Measurements from ENCODE around the gene ITCH. TPM values are rescaled to one million over a fixed set of nuclear protein-coding genes. Genes with fewer than 3 reads are reported as not detected.
"Not testable (repeated sequence)": the region's sequence is repeated elsewhere in the genome, so short reads cannot be mapped to it uniquely, and the experiment has no call there.

The ITCH gene
- total RNA-seq, 1 donor from 2014 or later: 66.3 TPM

DNA sequence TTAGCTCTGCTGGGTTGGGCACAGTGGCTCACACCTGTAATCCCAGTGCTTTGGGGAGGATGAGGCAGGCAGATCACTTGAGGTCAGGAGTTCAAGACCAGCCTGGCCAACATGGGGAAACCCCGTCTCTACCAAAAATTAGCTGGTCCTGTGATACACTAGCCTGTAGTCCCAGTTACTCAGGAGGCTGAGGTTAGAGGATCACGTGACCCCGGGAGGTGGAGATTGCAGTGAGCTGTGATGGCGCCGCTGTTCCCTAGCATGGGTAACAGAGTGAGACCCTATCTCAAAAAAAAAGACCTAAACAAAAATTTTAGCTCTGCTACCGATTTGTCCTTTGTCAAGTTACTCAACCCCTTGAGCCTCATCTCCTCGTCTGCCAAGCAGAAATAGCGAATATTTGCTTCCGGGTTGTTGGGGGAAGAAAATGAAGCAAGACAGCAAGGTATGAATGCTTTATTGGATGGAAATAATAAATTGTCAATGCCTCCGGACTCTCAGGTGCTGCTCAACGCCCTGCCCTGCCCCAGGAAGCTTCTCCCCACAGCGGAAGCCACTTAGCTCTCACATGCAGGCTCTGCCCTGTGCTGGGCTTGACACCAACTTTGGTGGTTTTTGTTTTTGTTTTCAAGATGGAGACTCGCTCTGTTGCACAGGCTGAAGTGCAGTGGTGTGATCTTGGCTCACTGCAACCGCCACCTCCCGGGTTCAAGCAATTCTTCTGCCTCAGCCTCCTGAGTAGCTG is 24.9 kb upstream of the ITCH start:
- CTCF ChIA-PET: interaction anchor here (2.2 kb wide), 1 partner anchor 25 kb away, joined by 8 read pairs; no protein-coding TSS in a partner anchor
- Mint-ChIP-seq H3K27me3 (no peaks in the 10 kb centered on the region), H3K4me3 (peak overlapping the region; percentile 40), H3K9me3 (no peaks in the 10 kb centered on the region), H3K36me3 (ENCODE audit: low read depth) (no peaks in the 10 kb centered on the region), H3K27ac (peak overlapping the region; percentile 20), H3K4me1 (peaks cover 14% of the 10 kb centered on the region)
- POLR2A ChIA-PET: interaction anchor here (0.5 kb wide), 1 partner anchor 129 kb away, joined by 4 read pairs; no protein-coding TSS in a partner anchor
- ATAC-seq (ENCODE audit: low read depth) (peak; percentile 18), DNase-seq (no peak)
- intact Hi-C loops (cut with micrococcal nuclease): no loop called here
- TF ChIP-seq, protein P1, sequence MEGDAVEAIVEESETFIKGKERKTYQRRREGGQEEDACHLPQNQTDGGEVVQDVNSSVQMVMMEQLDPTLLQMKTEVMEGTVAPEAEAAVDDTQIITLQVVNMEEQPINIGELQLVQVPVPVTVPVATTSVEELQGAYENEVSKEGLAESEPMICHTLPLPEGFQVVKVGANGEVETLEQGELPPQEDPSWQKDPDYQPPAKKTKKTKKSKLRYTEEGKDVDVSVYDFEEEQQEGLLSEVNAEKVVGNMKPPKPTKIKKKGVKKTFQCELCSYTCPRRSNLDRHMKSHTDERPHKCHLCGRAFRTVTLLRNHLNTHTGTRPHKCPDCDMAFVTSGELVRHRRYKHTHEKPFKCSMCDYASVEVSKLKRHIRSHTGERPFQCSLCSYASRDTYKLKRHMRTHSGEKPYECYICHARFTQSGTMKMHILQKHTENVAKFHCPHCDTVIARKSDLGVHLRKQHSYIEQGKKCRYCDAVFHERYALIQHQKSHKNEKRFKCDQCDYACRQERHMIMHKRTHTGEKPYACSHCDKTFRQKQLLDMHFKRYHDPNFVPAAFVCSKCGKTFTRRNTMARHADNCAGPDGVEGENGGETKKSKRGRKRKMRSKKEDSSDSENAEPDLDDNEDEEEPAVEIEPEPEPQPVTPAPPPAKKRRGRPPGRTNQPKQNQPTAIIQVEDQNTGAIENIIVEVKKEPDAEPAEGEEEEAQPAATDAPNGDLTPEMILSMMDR (IDR thresholded peaks at IDR 0.05): no peak

DNA sequence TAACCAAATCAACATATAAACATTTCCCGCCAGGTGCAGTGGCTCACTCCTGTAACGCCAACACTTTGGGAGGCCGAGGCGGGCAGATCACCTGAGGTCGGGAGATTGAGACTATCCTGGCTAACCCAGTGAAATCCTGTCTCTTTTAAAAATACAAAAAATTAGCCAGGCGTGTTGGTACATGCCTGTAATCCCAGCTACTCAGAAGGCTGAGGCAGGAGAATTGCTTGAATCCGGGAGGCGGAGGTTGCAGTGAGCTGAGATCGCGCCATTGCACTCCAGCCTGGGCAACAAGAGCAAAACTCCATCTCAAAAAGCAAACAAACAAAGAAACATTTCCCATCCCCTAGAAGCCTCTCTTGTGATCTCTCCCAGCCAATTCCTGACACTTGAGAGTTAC is 22.3 kb upstream of the ITCH start:
- DNase-seq; POLR2A ChIA-PET; H3K9me3 Mint-ChIP-seq; CTCF ChIA-PET; H3K36me3 Mint-ChIP-seq (ENCODE audit: low read depth); H3K27ac Mint-ChIP-seq; ATAC-seq (ENCODE audit: low read depth); H3K4me3 Mint-ChIP-seq; H3K27me3 Mint-ChIP-seq; intact Hi-C loops (cut with micrococcal nuclease): not testable (repeated sequence)
- peaks cover 14% of the 10 kb centered on the region for H3K4me1 Mint-ChIP-seq

DNA sequence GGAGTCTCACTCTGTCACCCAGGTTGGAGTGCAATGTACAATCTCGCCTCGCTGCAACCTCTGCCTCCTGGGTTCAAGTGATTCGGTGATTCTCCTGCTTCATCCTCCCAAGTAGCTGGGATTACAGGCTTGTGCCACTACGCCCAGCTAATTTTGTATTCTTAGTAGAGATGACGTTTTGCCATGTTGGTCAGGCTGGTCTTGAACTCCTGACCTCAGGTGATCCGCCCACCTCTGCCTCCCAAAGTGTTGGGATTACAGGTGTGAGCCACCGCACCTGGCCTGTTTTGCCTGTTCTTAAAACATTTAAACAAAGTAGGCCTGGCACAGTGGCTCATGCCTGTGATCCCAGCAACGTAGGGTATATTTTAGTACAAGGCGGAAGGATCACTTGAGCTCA is 21.9 kb upstream of the ITCH start:
- H3K9me3 Mint-ChIP-seq; ATAC-seq (ENCODE audit: low read depth); DNase-seq; H3K4me3 Mint-ChIP-seq; H3K27ac Mint-ChIP-seq; CTCF ChIA-PET; intact Hi-C loops (cut with micrococcal nuclease); POLR2A ChIA-PET; H3K27me3 Mint-ChIP-seq; H3K36me3 Mint-ChIP-seq (ENCODE audit: low read depth): not testable (repeated sequence)
- peaks cover 14% of the 10 kb centered on the region for H3K4me1 Mint-ChIP-seq

DNA sequence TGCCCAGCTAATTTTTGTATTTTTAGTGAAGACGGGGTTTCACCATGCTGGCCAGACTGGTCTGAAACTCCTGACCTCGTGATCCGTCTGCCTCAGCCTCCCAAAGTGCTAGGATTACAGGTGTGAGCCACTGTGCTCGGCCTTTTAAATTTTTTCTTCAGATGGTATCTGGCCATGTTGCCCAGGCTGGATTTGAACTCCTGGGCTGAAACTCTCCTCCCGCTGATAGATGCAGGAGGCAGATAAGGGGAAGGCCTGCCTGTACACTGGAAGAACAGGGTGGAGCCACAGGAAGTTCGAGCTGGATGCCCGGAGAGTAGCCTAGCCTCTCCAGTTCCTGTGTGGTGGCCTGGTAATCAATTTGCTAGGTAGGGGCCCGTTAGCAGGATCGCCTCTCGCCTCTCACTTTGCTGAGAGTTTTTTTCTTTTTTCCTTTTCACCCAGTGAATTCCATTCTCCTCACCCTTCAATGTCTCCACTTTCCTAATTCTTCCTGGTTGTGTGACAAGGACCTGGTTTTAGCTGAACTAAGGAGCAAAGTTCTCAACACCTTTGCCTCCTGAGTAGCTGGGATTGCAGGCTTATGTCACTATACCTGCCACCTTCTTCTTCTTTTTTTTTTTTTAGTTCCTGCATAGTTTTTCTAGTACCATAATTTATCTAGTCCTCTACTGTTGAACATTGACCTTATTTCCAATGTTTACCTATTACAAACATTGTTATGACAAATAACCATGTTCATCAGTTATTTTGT is 19.4 kb upstream of the ITCH start:
- DNase-seq: no peak
- no peak overlapping the region for H3K27ac Mint-ChIP-seq
- no peak for ATAC-seq (ENCODE audit: low read depth)
- ChIA-PET POLR2A (interaction anchor here (0.7 kb wide), 1 partner anchor 364 kb away, joined by 6 read pairs; no protein-coding TSS in a partner anchor), CTCF (no interaction called here)
- no peaks in the 10 kb centered on the region for H3K9me3 Mint-ChIP-seq
- peaks cover 5% of the 10 kb centered on the region for H3K4me1 Mint-ChIP-seq
- no peaks in the 10 kb centered on the region for H3K36me3 Mint-ChIP-seq (ENCODE audit: low read depth)
- TF ChIP-seq, protein P1 (IDR thresholded peaks at IDR 0.05): no peak
- H3K27me3 Mint-ChIP-seq: no peaks in the 10 kb centered on the region
- no peak overlapping the region for H3K4me3 Mint-ChIP-seq
- intact Hi-C loops (cut with micrococcal nuclease): no loop called here

DNA sequence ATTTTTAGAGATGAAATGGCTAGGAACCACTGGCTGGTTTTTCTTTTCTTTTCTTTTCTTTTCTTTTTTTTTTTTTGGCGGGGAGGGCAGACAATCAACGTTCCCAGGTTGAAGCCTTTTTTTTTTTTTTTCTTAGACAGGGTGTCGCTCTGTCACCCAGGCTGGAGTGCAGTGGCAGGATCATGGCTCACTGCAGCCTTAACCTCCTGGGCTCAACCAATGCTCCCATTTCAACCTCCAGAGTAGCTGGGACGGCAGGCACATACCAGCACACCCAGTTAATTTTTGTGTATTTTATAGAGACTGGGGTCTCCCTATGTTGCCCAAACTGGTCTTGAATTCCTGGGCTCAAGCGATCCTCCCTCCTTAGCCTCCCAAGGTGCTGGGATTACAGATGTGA is 18.8 kb upstream of the ITCH start:
- no peak overlapping the region for H3K27ac Mint-ChIP-seq
- H3K36me3 Mint-ChIP-seq (ENCODE audit: low read depth): no peaks in the 10 kb centered on the region
- no peaks in the 10 kb centered on the region for H3K27me3 Mint-ChIP-seq
- peaks cover 5% of the 10 kb centered on the region for H3K4me1 Mint-ChIP-seq
- ATAC-seq (ENCODE audit: low read depth) (no peak), DNase-seq (no peak)
- no peak overlapping the region for H3K4me3 Mint-ChIP-seq
- CTCF ChIA-PET: no interaction called here
- intact Hi-C loops (cut with micrococcal nuclease): no loop called here
- POLR2A ChIA-PET: interaction anchor here (0.7 kb wide), 1 partner anchor 364 kb away, joined by 6 read pairs; no protein-coding TSS in a partner anchor
- no peaks in the 10 kb centered on the region for H3K9me3 Mint-ChIP-seq
- TF ChIP-seq, protein P1 (IDR thresholded peaks at IDR 0.05): no peak

DNA sequence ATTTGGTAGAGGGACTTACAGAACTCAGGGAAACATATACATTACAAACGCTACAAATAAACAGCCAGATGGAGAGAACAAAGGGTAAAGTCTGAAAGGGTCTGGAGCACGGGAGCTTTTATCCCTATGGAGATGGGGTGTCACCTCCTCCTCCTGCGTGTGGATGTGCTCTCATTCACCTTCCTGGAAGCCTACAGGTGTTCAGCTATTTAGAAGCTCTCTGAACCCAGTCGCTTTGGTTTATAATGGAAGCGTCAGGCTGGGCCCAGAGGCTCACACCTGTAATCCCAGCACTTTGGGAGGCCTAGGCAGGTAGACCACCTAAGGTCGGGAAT is 17.7 kb upstream of the ITCH start:
- ChIA-PET POLR2A (no interaction called here), CTCF (no interaction called here)
- DNase-seq (no peak), ATAC-seq (ENCODE audit: low read depth) (no peak)
- no peak overlapping the region for H3K27ac Mint-ChIP-seq
- H3K27me3 Mint-ChIP-seq: no peaks in the 10 kb centered on the region
- TF ChIP-seq, protein P1 (IDR thresholded peaks at IDR 0.05): no peak
- no peaks in the 10 kb centered on the region for H3K4me1 Mint-ChIP-seq
- intact Hi-C loops (cut with micrococcal nuclease): no loop called here
- H3K9me3 Mint-ChIP-seq: no peaks in the 10 kb centered on the region
- H3K36me3 Mint-ChIP-seq (ENCODE audit: low read depth): no peaks in the 10 kb centered on the region
- no peak overlapping the region for H3K4me3 Mint-ChIP-seq

DNA sequence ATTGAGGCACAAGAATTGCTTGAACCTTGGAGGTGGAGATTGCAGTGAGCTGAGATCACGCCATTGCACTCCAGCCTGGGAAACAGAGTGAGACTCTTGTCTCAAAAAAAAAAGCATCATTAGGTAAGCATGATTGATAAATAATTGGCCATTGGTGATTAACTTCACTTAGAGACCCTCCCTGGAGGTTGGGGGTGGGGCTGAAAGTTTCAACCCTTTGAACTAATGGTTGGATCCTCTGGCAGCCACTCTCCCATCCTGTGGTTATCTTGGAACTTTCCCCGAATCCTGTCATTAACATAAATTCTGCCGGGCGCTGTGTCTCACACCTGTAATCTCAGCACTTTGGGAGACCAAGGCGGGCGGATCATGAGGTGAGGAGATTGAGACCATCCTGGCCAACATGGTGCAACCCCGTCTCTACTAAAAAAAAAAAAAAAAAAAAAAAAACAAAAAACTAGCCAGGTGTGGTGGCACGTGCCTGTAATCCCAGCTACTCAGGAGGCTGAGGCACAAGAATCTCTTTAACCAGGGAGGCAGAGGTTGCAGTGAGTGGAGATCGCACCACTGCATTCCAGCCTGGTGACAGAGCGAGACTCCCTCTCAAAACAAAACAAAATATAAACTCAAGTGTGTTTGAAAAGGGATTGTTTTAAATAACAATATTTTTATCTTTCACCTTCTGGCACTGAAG is 17.1 kb upstream of the ITCH start:
- not testable (repeated sequence) for H3K9me3 Mint-ChIP-seq

DNA sequence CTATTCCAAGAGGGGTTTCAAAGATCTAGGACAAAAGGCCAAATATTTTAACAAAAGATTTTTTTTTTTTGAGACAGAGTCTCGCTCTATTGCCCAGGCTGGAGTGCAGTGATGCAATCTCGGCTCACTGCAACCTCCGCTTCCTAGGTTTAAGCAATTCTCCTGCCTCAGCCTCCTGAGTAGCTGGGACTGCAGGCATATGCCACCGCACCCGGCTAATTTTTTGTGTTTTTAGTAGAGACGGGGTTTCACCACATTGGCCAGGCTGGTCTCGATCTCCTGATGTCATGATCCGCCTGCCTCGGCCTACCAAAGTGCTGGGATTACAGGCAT is 16.6 kb upstream of the ITCH start:
- POLR2A ChIA-PET; intact Hi-C loops (cut with micrococcal nuclease); ATAC-seq (ENCODE audit: low read depth); H3K9me3 Mint-ChIP-seq; H3K4me3 Mint-ChIP-seq; H3K27me3 Mint-ChIP-seq; H3K36me3 Mint-ChIP-seq (ENCODE audit: low read depth); H3K4me1 Mint-ChIP-seq; H3K27ac Mint-ChIP-seq; DNase-seq; CTCF ChIA-PET: not testable (repeated sequence)

More for the DNA sequence above, 17.1 kb upstream of the ITCH start:
- H3K27ac Mint-ChIP-seq; H3K27me3 Mint-ChIP-seq; ATAC-seq (ENCODE audit: low read depth); H3K4me1 Mint-ChIP-seq; H3K36me3 Mint-ChIP-seq (ENCODE audit: low read depth); intact Hi-C loops (cut with micrococcal nuclease); POLR2A ChIA-PET; H3K4me3 Mint-ChIP-seq; DNase-seq; CTCF ChIA-PET: not testable (repeated sequence)
